GDM1 (cell line): ENCODE measurements around the gene CARD10.
"Not testable (repeated sequence)": the region's sequence is repeated elsewhere in the genome, so short reads cannot be mapped to it uniquely, and the experiment has no call there.

ENCODE experiments used
- DNase-seq: peaks from one replicate; lab custom pipeline; 2025; lab: John Stamatoyannopoulos, UW

CARD10 gene

GRCh38 chr22:37485395-37486223, 33.6 kb downstream of the CARD10 start:
- no peak for DNase-seq

GRCh38 chr22:37484480-37485394, 34.5 kb downstream of the CARD10 start:
- peak; percentile 86 for DNase-seq

- DNase-seq, result no peak
Measured at GRCh38 chr22:37483050-37483449, 36.2 kb downstream of the CARD10 start.

- no peak for DNase-seq
Measured at GRCh38 chr22:37482244-37482643, 37.0 kb downstream of the CARD10 start.

GRCh38 chr22:37481347-37481907, 37.8 kb downstream of the CARD10 start:
- DNase-seq, result no peak

- DNase-seq, result no peak
Measured at GRCh38 chr22:37480387-37481346, 38.5 kb downstream of the CARD10 start.

- no peak for DNase-seq
Measured at GRCh38 chr22:37479196-37479595, 40.0 kb downstream of the CARD10 start.

GRCh38 chr22:37476389-37477329, 42.6 kb downstream of the CARD10 start:
- DNase-seq, result no peak

- DNase-seq, result no peak
Measured at GRCh38 chr22:37474447-37475090, 44.6 kb downstream of the CARD10 start.

- DNase-seq, result no peak
Measured at GRCh38 chr22:37473437-37473946, 45.7 kb downstream of the CARD10 start.

- DNase-seq, result no peak
Measured at GRCh38 chr22:37472418-37473006, 46.7 kb downstream of the CARD10 start.

GRCh38 chr22:37471727-37472417, 47.3 kb downstream of the CARD10 start:
- DNase-seq, result no peak

GRCh38 chr22:37470087-37470445, 49.1 kb downstream of the CARD10 start:
- DNase-seq, result no peak

GRCh38 chr22:37469416-37470086, 49.7 kb downstream of the CARD10 start:
- no peak for DNase-seq

- DNase-seq, result not testable (repeated sequence)
Measured at GRCh38 chr22:37468201-37468695, 51.0 kb downstream of the CARD10 start.

GRCh38 chr22:37467391-37467955, 51.7 kb downstream of the CARD10 start:
- no peak for DNase-seq

GRCh38 chr22:37464181-37464580, 55.0 kb downstream of the CARD10 start:
- no peak for DNase-seq
